HG03520 (cell line): ENCODE data around the gene CPT1A.

Experiments
- ATAC-seq: cut with Tn5 transposase; IDR thresholded peaks from one replicate; pipeline ENCODE4 v1.9.1; 2021; ENCODE audit warnings: mild to moderate bottlenecking, moderate library complexity; ENCODE audit not compliant: unreplicated experiment

Gene CPT1A

GRCh38 chr11:68804786-68805185 is 36.9 kb downstream of the CPT1A start:
- no peak for ATAC-seq

GRCh38 chr11:68803766-68804165 is 38.0 kb downstream of the CPT1A start:
- ATAC-seq = no peak

GRCh38 chr11:68798221-68798813 is 43.4 kb downstream of the CPT1A start:
- no peak for ATAC-seq

- no peak for ATAC-seq
These were observed 44.9 kb downstream of the CPT1A start for GRCh38 chr11:68796801-68797200.

- ATAC-seq = no peak
These were observed 49.2 kb downstream of the CPT1A start for GRCh38 chr11:68792400-68792966.

- ATAC-seq = no peak
These were observed 57.1 kb downstream of the CPT1A start for GRCh38 chr11:68784653-68785052.

- ATAC-seq = no peak
These were observed 58.4 kb downstream of the CPT1A start for GRCh38 chr11:68783216-68783821.

GRCh38 chr11:68782711-68783110 is 59.0 kb downstream of the CPT1A start:
- no peak for ATAC-seq

- no peak for ATAC-seq
These were observed 60.9 kb downstream of the CPT1A start for GRCh38 chr11:68780829-68781228.

- no peak for ATAC-seq
These were observed 63.5 kb downstream of the CPT1A start for GRCh38 chr11:68778205-68778604.

GRCh38 chr11:68776442-68777235 is 65.1 kb downstream of the CPT1A start:
- no peak for ATAC-seq

- no peak for ATAC-seq
These were observed 65.7 kb downstream of the CPT1A start for GRCh38 chr11:68775951-68776388.

- ATAC-seq = no peak
These were observed 67.5 kb downstream of the CPT1A start for GRCh38 chr11:68774194-68774585.

GRCh38 chr11:68773521-68774193 is 68.1 kb downstream of the CPT1A start:
- ATAC-seq = no peak

GRCh38 chr11:68772936-68773335 is 68.8 kb downstream of the CPT1A start:
- no peak for ATAC-seq

GRCh38 chr11:68770781-68771180 is 70.9 kb downstream of the CPT1A start:
- ATAC-seq = no peak

- no peak for ATAC-seq
These were observed 74.0 kb downstream of the CPT1A start for GRCh38 chr11:68767672-68768071.

- no peak for ATAC-seq
These were observed 74.9 kb downstream of the CPT1A start for GRCh38 chr11:68766786-68767185.

- ATAC-seq = no peak
These were observed 77.0 kb downstream of the CPT1A start for GRCh38 chr11:68764746-68765145.

GRCh38 chr11:68763926-68764657 is 77.6 kb downstream of the CPT1A start:
- ATAC-seq = no peak
